Muscle layer of colon (tissue), 2 donors: Measurements from ENCODE around the gene DET1.
"Not testable (repeated sequence)": the region's sequence is repeated elsewhere in the genome, so short reads cannot be mapped to it uniquely, and the experiment has no call there.

ENCODE experiments used
- H3K27ac ChIP-seq: one replicate; pipeline ENCODE4 v1.7.0; 2013; ENCODE audit warnings: low read depth, mild to moderate bottlenecking, low read length, moderate library complexity
- H3K27me3 ChIP-seq, 2 donors: one replicate each; pipeline ENCODE4 v1.7.0; 2013; ENCODE audit warnings: low read length in 2 of 2, mild to moderate bottlenecking in 2 of 2; ENCODE audit not compliant: insufficient read depth in 2 of 2, control insufficient read depth in 1 of 2
- H3K36me3 ChIP-seq: one replicate; pipeline ENCODE4 v1.7.0; 2013; ENCODE audit warnings: mild to moderate bottlenecking, low read length; ENCODE audit not compliant: insufficient read depth
- H3K4me1 ChIP-seq: one replicate; pipeline ENCODE4 v1.7.0; 2013; ENCODE audit warnings: mild to moderate bottlenecking, low read length; ENCODE audit not compliant: insufficient read depth
- H3K4me3 ChIP-seq, 2 donors: one replicate each; pipeline ENCODE4 v1.7.0; 2013; ENCODE audit warnings: low read length in 2 of 2, low read depth in 1 of 2, mild to moderate bottlenecking in 1 of 2, moderate library complexity in 1 of 2
- H3K9ac ChIP-seq: one replicate; pipeline ENCODE4 v1.7.0; 2013; ENCODE audit warnings: low read length
- H3K9me3 ChIP-seq: one replicate; pipeline ENCODE4 v1.7.0; 2013; ENCODE audit warnings: mild to moderate bottlenecking, low read length
- donor health status: abdominal sarcoma.
- donor health status: Adenocarcinoma of cecum.

The DET1 gene

GRCh38 chr15:88473661-88474293 is 72.7 kb downstream of the DET1 start:
- H3K9ac ChIP-seq, H3K4me3 ChIP-seq, H3K27me3 ChIP-seq, H3K9me3 ChIP-seq, H3K27ac ChIP-seq: not testable (repeated sequence)
- peaks cover 37% of the 10 kb centered on the region for H3K36me3 ChIP-seq
- peaks cover 11% of the 10 kb centered on the region for H3K4me1 ChIP-seq

- Histone ChIP-seq H3K4me1 (peaks cover 17% of the 10 kb centered on the region), H3K4me3 (no peak overlapping the region), H3K9me3 (no peaks in the 10 kb centered on the region), H3K9ac (no peak overlapping the region), H3K36me3 (peaks cover 37% of the 10 kb centered on the region), H3K27ac (no peak overlapping the region), H3K27me3 (no peaks in the 10 kb centered on the region)
These were observed 74.3 kb downstream of the DET1 start for GRCh38 chr15:88472225-88472624.

- Histone ChIP-seq H3K9ac (no peak overlapping the region), H3K36me3 (peaks cover 31% of the 10 kb centered on the region), H3K27ac (no peak overlapping the region), H3K4me1 (peaks cover 18% of the 10 kb centered on the region), H3K9me3 (no peaks in the 10 kb centered on the region), H3K4me3 (no peak overlapping the region), H3K27me3 (no peaks in the 10 kb centered on the region)
These were observed 75.7 kb downstream of the DET1 start for GRCh38 chr15:88470625-88471372.

GRCh38 chr15:88469321-88469720 is 77.2 kb downstream of the DET1 start:
- no peaks in the 10 kb centered on the region for H3K9me3 ChIP-seq
- peaks cover 22% of the 10 kb centered on the region for H3K4me1 ChIP-seq

GRCh38 chr15:88468721-88469120 is 77.8 kb downstream of the DET1 start:
- Histone ChIP-seq H3K4me1 (peaks cover 22% of the 10 kb centered on the region), H3K36me3 (peaks cover 34% of the 10 kb centered on the region), H3K4me3 (peak overlapping the region in 1 of 2 donors; percentile 97)
- not testable (repeated sequence) for H3K9me3 ChIP-seq, H3K27ac ChIP-seq, H3K27me3 ChIP-seq, H3K9ac ChIP-seq

More at GRCh38 chr15:88469321-88469720, 77.2 kb downstream of the DET1 start:
- Histone ChIP-seq H3K27me3 (no peaks in the 10 kb centered on the region), H3K4me3 (no peak overlapping the region), H3K36me3 (peaks cover 30% of the 10 kb centered on the region), H3K27ac (no peak overlapping the region), H3K9ac (no peak overlapping the region)

GRCh38 chr15:88467935-88468528 is 78.4 kb downstream of the DET1 start:
- Histone ChIP-seq H3K9me3 (no peaks in the 10 kb centered on the region), H3K27ac (peak overlapping the region; percentile 95), H3K36me3 (peaks cover 34% of the 10 kb centered on the region)

GRCh38 chr15:88467073-88467934 is 79.2 kb downstream of the DET1 start, which contains the start of the genes MRPL46 and MRPS11:
MRPL46 (minus strand) TSS chr15:88467388; CDS start chr15:88467377, 11 bp downstream.
MRPS11 (plus strand) TSS chr15:88467708; CDS start chr15:88467718, 10 bp downstream.
- Histone ChIP-seq H3K36me3 (peaks cover 29% of the 10 kb centered on the region), H3K9ac (peak within 1 kb of the TSS; percentile 66), H3K27ac (peak within 1 kb of the TSS; percentile 95), H3K4me1 (peaks cover 22% of the 10 kb centered on the region), H3K27me3 (no peaks in the 10 kb centered on the region), H3K4me3 (peak within 1 kb of the TSS; percentile 89 to 97), H3K9me3 (no peaks in the 10 kb centered on the region)

More at GRCh38 chr15:88467935-88468528, 78.4 kb downstream of the DET1 start:
- Histone ChIP-seq H3K4me3 (peak overlapping the region; percentile 89 to 97), H3K9ac (peak overlapping the region; percentile 66), H3K4me1 (peaks cover 22% of the 10 kb centered on the region), H3K27me3 (no peaks in the 10 kb centered on the region)

GRCh38 chr15:88465633-88466224 is 80.8 kb downstream of the DET1 start:
- Histone ChIP-seq H3K27me3 (no peaks in the 10 kb centered on the region), H3K36me3 (peaks cover 23% of the 10 kb centered on the region), H3K9ac (no peak overlapping the region), H3K27ac (no peak overlapping the region), H3K9me3 (no peaks in the 10 kb centered on the region), H3K4me1 (peaks cover 22% of the 10 kb centered on the region), H3K4me3 (peak overlapping the region in 1 of 2 donors; percentile 97)

- Histone ChIP-seq H3K4me3 (no peak overlapping the region), H3K27ac (no peak overlapping the region), H3K27me3 (no peaks in the 10 kb centered on the region), H3K9ac (no peak overlapping the region), H3K9me3 (no peaks in the 10 kb centered on the region), H3K4me1 (peaks cover 20% of the 10 kb centered on the region), H3K36me3 (peaks cover 37% of the 10 kb centered on the region)
These were observed 82.5 kb downstream of the DET1 start for GRCh38 chr15:88463870-88464532.
